Activated T-helper 2 cell treated with anti-CD3 and anti-CD28 coated beads, Interferon-gamma antibody, Interleukin-2, Interleukin-4, amounts not matched to agents 10 μg/mL and 5 μg/mL and 100 μg/mL, durations not matched to agents 14 hours and 24 hours and 36 hours (primary cell): ENCODE measurements around the gene REPS2. TPM values are rescaled to one million over a fixed set of nuclear protein-coding genes. Genes with fewer than 3 reads are reported as not detected.

Experiments
- DNase-seq: peaks from one replicate; pipeline ENCODE4 v3.0.0; 2021; ENCODE audit warnings: low spot score
- H3K27ac Mint-ChIP-seq: one replicate; pipeline ENCODE4 v1.8.0; 2021; ENCODE audit warnings: mixed read lengths
- H3K27me3 Mint-ChIP-seq: one replicate; pipeline ENCODE4 v1.8.0; 2021; ENCODE audit warnings: low read depth, mixed read lengths
- H3K36me3 Mint-ChIP-seq: one replicate; pipeline ENCODE4 v1.8.0; 2021; ENCODE audit warnings: low read depth, mixed read lengths
- H3K4me1 Mint-ChIP-seq: one replicate; pipeline ENCODE4 v1.8.0; 2021; ENCODE audit warnings: low read depth, mixed read lengths
- H3K4me3 Mint-ChIP-seq: one replicate; pipeline ENCODE4 v1.8.0; 2021; ENCODE audit warnings: low read depth, mild to moderate bottlenecking, moderate library complexity, mixed read lengths
- H3K9me3 Mint-ChIP-seq: one replicate; pipeline ENCODE4 v1.8.0; 2021; ENCODE audit warnings: mixed read lengths
- intact Hi-C: fragments of 100-400 bp; cut with micrococcal nuclease; formaldehyde crosslinking; loops from one replicate; pipeline ENCODE4 v1.15.1; 2023
- total RNA-seq: library from RNA; stranded (reverse); gene quantifications from 2 replicates; pipeline ENCODE4 v1.2.3, GENCODE V29; 2022

Gene REPS2
- total RNA-seq, 1 donor from 2014 or later: 0.02 TPM

DNA sequence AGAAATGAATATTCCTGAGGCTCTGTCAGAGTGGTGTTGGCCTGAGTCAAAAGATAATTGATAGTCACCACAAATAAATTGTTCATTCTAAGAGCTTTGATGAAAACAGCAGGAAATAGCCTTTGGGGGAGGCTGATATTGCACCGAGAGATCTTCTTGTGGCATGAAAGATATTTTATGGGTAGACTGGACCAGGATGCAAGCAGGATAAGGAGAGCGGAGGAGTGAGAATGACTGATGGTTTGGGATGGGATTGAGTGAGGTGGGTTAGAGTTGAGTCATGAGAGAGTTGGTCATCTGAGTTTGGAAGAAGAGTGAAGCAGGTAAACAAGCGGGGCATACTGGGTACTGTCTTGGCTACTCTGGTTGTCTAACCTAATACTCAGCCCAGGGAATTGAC is 88.7 kb downstream of the REPS2 start:
- H3K9me3 Mint-ChIP-seq: no peaks in the 10 kb centered on the region
- no peak overlapping the region for H3K4me3 Mint-ChIP-seq
- H3K4me1 Mint-ChIP-seq: peaks cover 6% of the 10 kb centered on the region
- no peak for DNase-seq
- no peak overlapping the region for H3K27ac Mint-ChIP-seq
- H3K36me3 Mint-ChIP-seq: no peaks in the 10 kb centered on the region
- H3K27me3 Mint-ChIP-seq: peaks cover 5% of the 10 kb centered on the region
- intact Hi-C loops: no loop called here

DNA sequence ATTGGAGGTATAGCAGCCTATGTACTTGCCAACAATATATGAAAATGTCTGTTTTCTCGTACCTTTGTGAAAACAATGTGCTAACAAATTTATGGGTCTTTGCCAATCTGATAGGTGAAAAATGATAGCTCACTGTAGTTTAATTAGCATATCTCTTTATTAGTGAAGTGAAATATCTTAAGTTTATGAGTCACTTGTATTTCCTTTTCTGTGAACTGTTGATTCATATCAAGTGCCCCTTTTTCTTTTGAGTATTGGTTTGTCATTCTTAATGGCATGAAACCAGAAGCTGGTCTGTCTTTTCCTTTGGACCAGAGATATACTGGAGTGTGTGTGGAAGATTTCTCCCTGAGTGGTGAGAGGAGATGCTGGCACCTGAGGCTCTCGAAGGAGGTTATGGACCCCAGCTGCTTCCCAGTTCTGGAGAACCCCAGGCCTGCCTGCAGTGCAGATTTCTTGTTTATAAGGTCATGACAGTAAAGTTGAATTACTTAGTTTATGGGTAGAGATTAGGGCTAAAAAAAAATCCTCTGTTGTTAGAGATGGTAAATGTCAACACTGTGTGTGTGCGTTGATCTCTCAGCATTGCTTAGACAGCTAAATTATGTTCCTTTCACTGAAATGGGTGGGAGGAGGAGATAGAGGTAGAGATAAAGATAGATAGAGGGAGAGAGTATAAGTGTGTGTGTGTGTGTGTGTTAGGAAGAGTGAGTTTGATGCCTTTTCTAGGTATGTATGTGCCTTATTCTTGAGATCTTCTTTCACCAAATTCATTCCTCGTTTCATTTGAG is 89.9 kb downstream of the REPS2 start:
- DNase-seq: no peak
- intact Hi-C loops: no loop called here
- H3K27me3 Mint-ChIP-seq: no peaks in the 10 kb centered on the region
- H3K36me3 Mint-ChIP-seq: no peaks in the 10 kb centered on the region
- peak overlapping the region; percentile 9 for H3K27ac Mint-ChIP-seq
- no peaks in the 10 kb centered on the region for H3K9me3 Mint-ChIP-seq
- H3K4me3 Mint-ChIP-seq: no peak overlapping the region
- H3K4me1 Mint-ChIP-seq: peaks cover 6% of the 10 kb centered on the region

DNA sequence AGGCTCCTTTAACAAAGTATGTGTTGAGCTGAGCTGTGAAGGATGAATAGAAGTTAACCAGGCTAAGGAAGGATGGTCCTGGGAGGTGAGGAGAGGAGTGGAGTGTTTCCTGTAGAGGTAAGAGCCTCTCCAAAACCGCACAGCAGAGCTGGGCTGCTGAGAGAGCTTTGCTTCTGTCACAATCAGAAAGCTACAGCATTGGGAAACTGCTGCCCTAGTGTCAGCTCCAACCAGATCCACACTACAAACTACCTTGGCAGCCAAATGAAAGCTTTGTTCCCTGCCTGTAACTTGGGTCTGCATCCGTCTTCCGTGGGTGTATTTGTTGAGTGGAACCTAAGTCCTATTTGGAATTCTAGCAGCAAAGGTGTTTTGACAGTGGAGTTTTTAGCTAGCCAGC is 91.8 kb downstream of the REPS2 start:
- Mint-ChIP-seq H3K27me3 (no peaks in the 10 kb centered on the region), H3K9me3 (no peaks in the 10 kb centered on the region), H3K4me3 (no peak overlapping the region), H3K36me3 (no peaks in the 10 kb centered on the region), H3K4me1 (peaks cover 6% of the 10 kb centered on the region), H3K27ac (no peak overlapping the region)
- intact Hi-C loops: no loop called here
- DNase-seq: no peak

DNA sequence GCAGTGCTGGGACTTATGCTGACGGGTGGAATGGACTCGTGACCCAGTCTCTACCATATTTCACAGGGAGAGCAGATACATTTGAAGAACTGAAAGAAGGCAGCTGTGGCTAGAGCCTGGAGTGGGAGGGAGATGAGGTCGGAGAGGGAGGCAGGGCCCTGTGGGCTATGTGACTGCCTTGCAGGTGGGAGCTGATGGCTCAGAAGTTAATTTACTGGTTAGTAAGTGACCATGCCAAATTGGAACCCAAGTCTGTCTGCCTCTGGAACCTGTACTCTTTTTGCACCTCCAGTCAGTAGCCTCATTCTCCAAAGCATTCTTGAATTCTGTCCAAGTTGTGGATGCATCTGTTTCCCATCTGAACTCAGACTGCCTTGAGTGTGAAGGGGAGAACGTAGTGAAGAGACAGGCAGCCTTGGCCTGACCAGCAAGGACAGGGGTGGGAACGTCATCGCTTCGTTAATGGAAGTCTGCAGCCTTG is 92.3 kb downstream of the REPS2 start:
- intact Hi-C loops: no loop called here
- Mint-ChIP-seq H3K4me3 (no peak overlapping the region), H3K27me3 (no peaks in the 10 kb centered on the region), H3K36me3 (no peaks in the 10 kb centered on the region), H3K4me1 (peaks cover 6% of the 10 kb centered on the region), H3K9me3 (no peaks in the 10 kb centered on the region), H3K27ac (no peak overlapping the region)
- DNase-seq: no peak

DNA sequence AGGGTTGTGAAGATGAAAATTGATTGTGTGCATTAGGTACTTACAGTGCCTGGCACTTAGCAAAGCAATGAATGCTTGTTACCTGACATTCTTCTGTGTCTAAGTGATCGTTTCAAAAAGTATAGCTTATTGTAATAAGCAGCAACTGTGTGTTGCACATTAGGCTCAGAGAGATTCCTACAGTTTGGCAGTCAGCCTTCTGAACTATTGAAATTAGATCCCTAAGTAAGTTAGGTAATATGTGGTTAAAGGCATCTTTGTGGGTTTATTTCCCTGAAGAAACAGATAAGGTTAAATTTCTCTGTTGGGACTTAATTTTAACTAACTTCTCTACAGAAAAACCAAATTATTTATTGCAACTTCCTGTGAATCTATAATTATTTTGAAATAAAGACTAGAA is 93.4 kb downstream of the REPS2 start:
- Mint-ChIP-seq H3K9me3 (no peaks in the 10 kb centered on the region), H3K4me1 (peaks cover 6% of the 10 kb centered on the region), H3K27ac (no peak overlapping the region), H3K4me3 (no peak overlapping the region), H3K27me3 (no peaks in the 10 kb centered on the region), H3K36me3 (no peaks in the 10 kb centered on the region)
- intact Hi-C loops: no loop called here
- no peak for DNase-seq

DNA sequence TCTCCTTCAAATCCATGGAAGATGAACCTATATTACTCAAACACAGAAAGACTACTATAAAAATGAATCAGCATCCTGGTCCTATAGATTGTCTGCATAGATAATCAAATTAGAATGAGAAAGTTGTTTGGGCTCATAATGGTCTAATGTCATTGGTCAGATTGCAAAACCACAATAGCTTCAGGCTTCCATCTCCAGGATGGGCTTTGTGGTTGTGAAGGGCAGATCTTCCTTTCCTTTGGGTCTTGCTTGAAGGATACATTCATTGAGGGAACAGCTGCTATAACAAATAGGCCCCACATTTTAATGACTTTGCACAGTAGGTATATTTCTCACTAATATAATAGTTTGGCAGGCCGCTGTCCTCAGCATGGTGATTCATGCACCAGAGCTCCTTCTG is 94.3 kb downstream of the REPS2 start:
- no peak for DNase-seq
- Mint-ChIP-seq H3K27ac (no peak overlapping the region), H3K36me3 (no peaks in the 10 kb centered on the region), H3K4me1 (peaks cover 6% of the 10 kb centered on the region), H3K4me3 (no peak overlapping the region), H3K27me3 (no peaks in the 10 kb centered on the region), H3K9me3 (no peaks in the 10 kb centered on the region)
- intact Hi-C loops: no loop called here

DNA sequence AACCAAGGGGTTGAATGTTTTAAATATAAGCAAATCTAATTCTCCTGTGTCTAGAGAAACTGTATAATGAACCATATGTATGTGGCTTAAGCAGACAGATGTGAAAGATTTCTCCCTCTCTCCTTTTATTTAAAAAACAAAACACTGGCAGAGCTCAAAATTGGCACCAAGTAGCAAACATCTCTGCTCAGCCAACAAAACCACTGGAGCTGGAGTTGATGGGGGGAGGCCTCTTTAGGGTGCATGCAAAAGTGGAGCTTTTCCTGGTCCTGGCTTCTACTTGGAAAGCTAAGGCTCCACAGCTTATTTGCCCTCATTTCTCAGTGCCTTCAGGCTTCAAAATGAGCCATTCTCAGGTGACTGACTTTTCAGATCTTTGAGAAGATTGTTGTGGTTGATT is 95.6 kb downstream of the REPS2 start:
- Mint-ChIP-seq H3K4me1 (peaks cover 2% of the 10 kb centered on the region), H3K27ac (no peak overlapping the region), H3K9me3 (no peaks in the 10 kb centered on the region), H3K36me3 (no peaks in the 10 kb centered on the region), H3K4me3 (no peak overlapping the region), H3K27me3 (peaks cover 2% of the 10 kb centered on the region)
- intact Hi-C loops: no loop called here
- no peak for DNase-seq

DNA sequence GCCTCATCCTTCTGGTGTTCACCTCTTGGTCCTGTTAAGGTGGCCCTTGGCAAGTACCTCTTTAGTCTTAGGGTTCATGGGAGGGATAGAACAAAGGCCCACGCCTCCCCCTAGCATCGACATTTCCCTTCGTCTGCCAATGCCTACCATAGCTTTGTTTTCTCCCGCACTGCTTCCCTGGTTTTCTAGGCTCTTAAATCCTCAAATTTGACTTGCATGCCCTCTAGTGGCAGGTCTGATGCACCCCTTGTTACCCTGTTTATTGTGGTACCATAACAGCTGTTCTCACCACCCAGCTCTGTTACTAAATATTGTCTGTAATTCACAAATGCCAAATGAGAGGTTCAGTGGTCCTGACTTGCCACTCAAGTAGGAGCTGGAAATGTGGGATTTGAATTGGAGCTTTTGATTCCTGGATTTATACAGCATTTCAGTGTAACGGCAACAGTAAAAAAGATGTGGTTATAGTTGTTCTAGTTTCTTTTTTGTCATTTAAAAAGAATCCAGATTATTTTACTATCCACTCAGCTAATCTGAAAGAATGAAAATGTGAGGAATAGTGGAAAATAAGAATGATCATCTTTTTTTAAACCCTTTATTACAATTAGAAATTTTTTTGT is 100.1 kb downstream of the REPS2 start:
- Mint-ChIP-seq H3K27ac (no peak overlapping the region), H3K27me3 (peaks cover 2% of the 10 kb centered on the region), H3K9me3 (no peaks in the 10 kb centered on the region), H3K4me3 (no peak overlapping the region), H3K36me3 (no peaks in the 10 kb centered on the region), H3K4me1 (peaks cover 2% of the 10 kb centered on the region)
- peak; percentile 8 for DNase-seq
- intact Hi-C loops: loop anchor here (1.0 kb wide), 2 partner anchors 163 to 220 kb away; no protein-coding TSS in a partner anchor

DNA sequence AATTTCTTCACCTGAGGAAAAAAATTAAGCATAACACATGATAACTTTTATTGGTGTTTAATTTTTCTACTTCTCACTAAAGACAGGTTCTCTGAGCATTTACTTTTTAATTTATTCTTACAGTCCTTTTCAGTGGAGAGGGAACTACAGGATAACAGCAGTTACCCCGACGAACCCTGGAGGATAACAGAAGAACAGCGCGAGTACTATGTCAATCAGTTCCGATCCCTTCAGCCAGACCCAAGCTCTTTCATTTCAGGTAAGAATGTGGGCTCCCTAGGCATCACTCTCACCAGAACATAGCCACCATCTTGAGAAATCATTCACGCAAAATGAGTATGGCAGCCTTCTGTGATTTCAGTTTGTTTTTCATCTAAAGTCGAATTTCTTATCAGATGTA is 100.8 kb downstream of the REPS2 start:
- H3K4me1 Mint-ChIP-seq: peaks cover 2% of the 10 kb centered on the region
- DNase-seq: no peak
- H3K9me3 Mint-ChIP-seq: no peaks in the 10 kb centered on the region
- H3K27me3 Mint-ChIP-seq: peaks cover 2% of the 10 kb centered on the region
- H3K4me3 Mint-ChIP-seq: no peak overlapping the region
- H3K27ac Mint-ChIP-seq: no peak overlapping the region
- intact Hi-C loops: no loop called here
- no peaks in the 10 kb centered on the region for H3K36me3 Mint-ChIP-seq

DNA sequence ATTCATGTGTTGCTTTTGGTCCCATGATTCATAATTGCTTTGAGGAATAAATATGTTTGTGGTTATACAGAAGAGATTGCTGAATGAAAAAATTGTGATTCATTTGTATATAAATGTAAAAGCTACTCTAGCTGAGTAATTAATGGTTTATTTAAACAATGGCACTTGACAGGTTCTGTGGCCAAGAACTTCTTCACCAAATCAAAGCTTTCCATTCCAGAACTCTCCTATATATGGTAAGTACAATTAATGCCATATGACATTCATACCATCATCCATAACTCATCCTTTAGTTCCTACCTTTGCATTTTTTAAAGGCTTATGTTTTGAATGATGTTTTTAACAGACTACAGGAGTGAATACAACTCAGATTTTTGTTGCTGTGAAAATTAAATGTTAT is 105.8 kb downstream of the REPS2 start:
- Mint-ChIP-seq H3K9me3 (no peaks in the 10 kb centered on the region), H3K27ac (no peak overlapping the region), H3K27me3 (no peaks in the 10 kb centered on the region), H3K4me1 (no peaks in the 10 kb centered on the region), H3K36me3 (no peaks in the 10 kb centered on the region), H3K4me3 (no peak overlapping the region)
- intact Hi-C loops: no loop called here
- no peak for DNase-seq

DNA sequence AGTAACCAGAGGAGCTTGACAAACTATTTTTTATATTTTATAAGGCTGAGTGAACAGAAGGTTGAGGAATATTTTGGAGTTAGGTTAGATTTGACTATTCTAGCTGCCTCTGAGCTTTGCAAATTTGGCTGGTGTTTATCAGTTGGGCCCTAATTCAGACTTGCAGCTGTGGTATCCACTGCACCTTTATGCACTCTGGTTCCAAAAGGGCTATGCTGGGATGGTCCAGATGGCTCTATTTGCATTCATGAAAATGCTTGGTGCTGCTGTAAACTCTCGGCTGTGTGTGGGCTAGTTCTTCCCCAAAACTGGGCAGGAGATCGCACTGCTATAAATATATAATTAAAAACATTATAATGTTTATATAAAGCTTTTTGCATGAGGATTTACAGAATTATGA is 106.3 kb downstream of the REPS2 start:
- DNase-seq: no peak
- Mint-ChIP-seq H3K27ac (no peak overlapping the region), H3K4me1 (no peaks in the 10 kb centered on the region), H3K4me3 (no peak overlapping the region), H3K27me3 (no peaks in the 10 kb centered on the region), H3K36me3 (no peaks in the 10 kb centered on the region), H3K9me3 (no peaks in the 10 kb centered on the region)
- intact Hi-C loops: no loop called here

DNA sequence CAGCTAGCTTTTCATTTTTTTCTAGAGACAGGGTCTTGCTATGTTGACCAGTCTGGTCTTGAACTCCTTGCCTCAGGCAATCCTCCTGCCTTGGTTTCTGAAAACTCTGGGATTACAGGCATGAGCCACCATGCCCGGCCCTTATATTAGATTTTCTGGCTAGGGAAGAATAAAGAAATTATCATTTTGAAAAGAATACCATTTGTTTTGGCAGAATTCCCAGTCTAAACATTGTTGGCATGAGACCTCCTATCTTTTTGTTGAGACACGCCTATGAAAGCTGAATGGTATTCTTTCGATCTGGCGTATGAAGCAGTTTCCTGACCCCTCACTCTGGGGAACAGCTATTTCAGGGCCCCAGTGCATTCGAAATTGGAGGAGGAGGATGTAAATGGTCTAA is 107.0 kb downstream of the REPS2 start:
- H3K36me3 Mint-ChIP-seq: no peaks in the 10 kb centered on the region
- intact Hi-C loops: no loop called here
- H3K4me3 Mint-ChIP-seq: no peak overlapping the region
- no peak for DNase-seq
- no peaks in the 10 kb centered on the region for H3K4me1 Mint-ChIP-seq
- no peak overlapping the region for H3K27ac Mint-ChIP-seq
- H3K9me3 Mint-ChIP-seq: no peaks in the 10 kb centered on the region
- no peaks in the 10 kb centered on the region for H3K27me3 Mint-ChIP-seq

DNA sequence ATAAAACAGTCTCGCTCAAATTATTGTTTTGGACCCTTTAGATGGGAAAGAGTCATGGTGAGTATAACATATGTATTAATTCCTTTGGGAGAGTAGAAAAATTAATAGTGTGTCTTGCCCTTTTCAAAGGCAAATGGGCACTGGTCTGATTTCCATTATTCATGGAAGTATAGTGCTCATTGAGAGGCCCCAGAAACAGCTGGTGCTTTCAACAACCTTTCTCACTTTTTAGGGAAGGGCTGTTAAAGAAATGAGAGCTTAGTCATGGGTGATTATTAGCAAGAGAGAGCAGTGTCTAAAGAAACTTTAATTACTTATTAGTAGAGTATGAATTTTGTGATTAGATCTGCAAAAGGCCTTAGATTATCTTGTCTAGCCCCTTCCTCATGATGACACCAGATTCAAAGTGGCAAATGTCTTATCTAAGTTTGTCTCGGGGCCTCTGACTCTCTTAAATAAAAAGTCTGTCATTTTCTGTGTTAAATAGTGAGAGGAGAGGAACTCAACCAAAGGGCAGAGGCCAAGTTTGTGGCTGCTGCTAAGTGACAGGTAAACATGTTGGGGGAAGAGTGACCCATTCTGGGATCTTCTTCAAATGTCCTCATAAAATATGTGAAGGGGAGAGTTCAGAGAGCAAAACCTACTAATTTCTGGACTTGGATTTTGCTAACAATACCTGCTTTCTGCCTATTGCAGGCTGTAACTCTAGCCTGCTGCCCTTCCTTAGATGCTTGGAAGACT is 110.6 kb downstream of the REPS2 start:
- no peaks in the 10 kb centered on the region for H3K4me1 Mint-ChIP-seq
- H3K27ac Mint-ChIP-seq: no peak overlapping the region
- H3K27me3 Mint-ChIP-seq: no peaks in the 10 kb centered on the region
- DNase-seq: no peak
- no peak overlapping the region for H3K4me3 Mint-ChIP-seq
- no peaks in the 10 kb centered on the region for H3K9me3 Mint-ChIP-seq
- intact Hi-C loops: no loop called here
- no peaks in the 10 kb centered on the region for H3K36me3 Mint-ChIP-seq
